H9 (cell line): Measurements from ENCODE around the gene HIVEP1. TPM values are rescaled to one million over a fixed set of nuclear protein-coding genes. Genes with fewer than 3 reads are reported as not detected.

Experiments used
- DNase-seq: peaks from one replicate; pipeline ENCODE4 v3.0.0-alpha.2; 2017
- H2AFZ ChIP-seq: one replicate; pipeline ENCODE4 v1.6.1; 2013; ENCODE audit warnings: mild to moderate bottlenecking, low read length, control low read depth, moderate library complexity
- H2AK5ac ChIP-seq: 2 replicates; pipeline ENCODE4 v1.6.1; 2013; ENCODE audit warnings: low read length, control low read depth, mixed read lengths; ENCODE audit not compliant: insufficient read length
- H2BK120ac ChIP-seq: one replicate; pipeline ENCODE4 v1.6.1; 2013; ENCODE audit warnings: low read depth, mild to moderate bottlenecking, low read length, control low read depth, inconsistent platforms; ENCODE audit not compliant: poor library complexity, severe bottlenecking
- H2BK12ac ChIP-seq: 2 replicates; pipeline ENCODE4 v1.6.1; 2013; ENCODE audit warnings: low read length, control low read depth, mixed read lengths, low read depth; ENCODE audit not compliant: insufficient read length
- H2BK15ac ChIP-seq: 2 replicates; pipeline ENCODE4 v1.6.1; 2013; ENCODE audit warnings: low read depth, low read length, control low read depth
- H2BK20ac ChIP-seq: one replicate; pipeline ENCODE4 v1.6.1; 2013; ENCODE audit warnings: low read depth, mild to moderate bottlenecking, low read length, control low read depth, inconsistent platforms; ENCODE audit not compliant: poor library complexity, severe bottlenecking
- H2BK5ac ChIP-seq: 2 replicates; pipeline ENCODE4 v1.6.1; 2013; ENCODE audit warnings: low read length, control low read depth, mixed read lengths; ENCODE audit not compliant: insufficient read length
- H3K14ac ChIP-seq: 2 replicates; pipeline ENCODE4 v1.6.1; 2013; ENCODE audit warnings: low read length, control low read depth; ENCODE audit not compliant: insufficient read depth
- H3K18ac ChIP-seq: 2 replicates; pipeline ENCODE4 v1.6.1; 2013; ENCODE audit warnings: low read depth, mild to moderate bottlenecking, mixed read lengths, low read length, control low read depth; ENCODE audit not compliant: insufficient read length
- H3K23ac ChIP-seq: 2 replicates; pipeline ENCODE4 v1.6.1; 2013; ENCODE audit warnings: low read length, control low read depth, mixed read lengths, low read depth; ENCODE audit not compliant: insufficient read length
- H3K23me2 ChIP-seq: 2 replicates; pipeline ENCODE4 v1.6.1; 2013; ENCODE audit warnings: low read depth, mild to moderate bottlenecking, mixed read lengths, low read length, control low read depth; ENCODE audit not compliant: insufficient read length, poor library complexity, severe bottlenecking
- H3K27ac ChIP-seq: 2 replicates; pipeline ENCODE4 v1.5.1; 2013; ENCODE audit warnings: low read length, control low read depth, mixed read lengths, low read depth; ENCODE audit not compliant: insufficient read length
- H3K27me3 ChIP-seq: 2 replicates; pipeline ENCODE4 v1.6.1; 2013; ENCODE audit warnings: low read length, control low read depth, inconsistent platforms; ENCODE audit not compliant: insufficient read depth
- H3K4ac ChIP-seq: 2 replicates; pipeline ENCODE4 v1.6.1; 2013; ENCODE audit warnings: low read depth, mild to moderate bottlenecking, control low read depth, inconsistent platforms, low read length, moderate library complexity
- H3K4me1 ChIP-seq: 2 replicates; pipeline ENCODE4 v1.6.1; 2013; ENCODE audit warnings: low read length, control low read depth, inconsistent platforms; ENCODE audit not compliant: insufficient read depth
- H3K4me2 ChIP-seq: 2 replicates; pipeline ENCODE4 v1.6.1; 2013; ENCODE audit warnings: low read length, control low read depth, mixed read lengths; ENCODE audit not compliant: insufficient read length, insufficient read depth
- H3K56ac ChIP-seq: 2 replicates; pipeline ENCODE4 v1.6.1; 2013; ENCODE audit warnings: low read depth, mild to moderate bottlenecking, mixed read lengths, low read length, control low read depth; ENCODE audit not compliant: insufficient read length
- H3K79me1 ChIP-seq: 2 replicates; pipeline ENCODE4 v1.6.1; 2013; ENCODE audit warnings: low read depth, mild to moderate bottlenecking, moderate library complexity, low read length, control low read depth, inconsistent platforms; ENCODE audit not compliant: insufficient read depth, poor library complexity, severe bottlenecking
- H3K79me2 ChIP-seq: 2 replicates; pipeline ENCODE4 v1.6.1; 2013; ENCODE audit warnings: low read length, control low read depth, inconsistent platforms; ENCODE audit not compliant: insufficient read depth
- H3K9ac ChIP-seq: 2 replicates; pipeline ENCODE4 v1.6.1; 2013; ENCODE audit warnings: low read length, control low read depth, mixed read lengths; ENCODE audit not compliant: insufficient read length; ENCODE audit errors: extremely low read depth
- H3K9me3 ChIP-seq: one replicate; pipeline ENCODE4 v1.6.1; 2013; ENCODE audit warnings: low read depth, low read length, inconsistent platforms; ENCODE audit not compliant: control insufficient read depth
- H3T11ph ChIP-seq: one replicate; pipeline ENCODE4 v1.6.1; 2013; ENCODE audit warnings: mild to moderate bottlenecking, low read length, control low read depth, inconsistent platforms
- H4K20me1 ChIP-seq: one replicate; pipeline ENCODE4 v1.6.1; 2013; ENCODE audit not compliant: control insufficient read depth, insufficient read length, insufficient read depth
- H4K5ac ChIP-seq: 2 replicates; pipeline ENCODE4 v1.6.1; 2013; ENCODE audit warnings: low read depth, mild to moderate bottlenecking, mixed read lengths, low read length, control low read depth; ENCODE audit not compliant: insufficient read length
- H4K8ac ChIP-seq: replicated peaks from 2 replicates; pipeline ENCODE4 v1.6.1; 2013; ENCODE audit warnings: low read length, control low read depth, mixed read lengths, low read depth; ENCODE audit not compliant: insufficient read length
- H4K91ac ChIP-seq: 2 replicates; pipeline ENCODE4 v1.6.1; 2013; ENCODE audit warnings: low read depth, mild to moderate bottlenecking, moderate library complexity, mixed read lengths, low read length, control low read depth; ENCODE audit not compliant: insufficient read length
- H3K27ac Mint-ChIP-seq, 3 experiments: 2 replicates in 2 of 3; 3 replicates in 1 of 3; pipeline ENCODE4 v1.8.0; 2020 to 2021; ENCODE audit warnings: mixed read lengths in 3 of 3, mild to moderate bottlenecking in 1 of 3, moderate library complexity in 1 of 3
- H3K27me3 Mint-ChIP-seq: 2 replicates; pipeline ENCODE4 v1.8.0; 2021; ENCODE audit warnings: low read depth, mild to moderate bottlenecking, moderate library complexity, mixed read lengths
- H3K36me3 Mint-ChIP-seq, 3 experiments: 2 replicates in 2 of 3; 3 replicates in 1 of 3; pipeline ENCODE4 v1.8.0; 2020 to 2021; ENCODE audit warnings: low read depth in 3 of 3, mixed read lengths in 3 of 3; ENCODE audit not compliant: insufficient read depth in 1 of 3
- H3K4me1 Mint-ChIP-seq, 2 experiments: 2 replicates each; pipeline ENCODE4 v1.8.0; 2020; ENCODE audit warnings: mixed read lengths in 2 of 2
- H3K4me3 Mint-ChIP-seq, 2 experiments: 2 replicates in 1 of 2; 3 replicates in 1 of 2; pipeline ENCODE4 v1.8.0; 2020 to 2021; ENCODE audit warnings: mild to moderate bottlenecking in 2 of 2, mixed read lengths in 2 of 2, moderate library complexity in 1 of 2
- H3K9me3 Mint-ChIP-seq, 2 experiments: 2 replicates in 1 of 2; 3 replicates in 1 of 2; pipeline ENCODE4 v1.8.0; 2020; ENCODE audit warnings: mild to moderate bottlenecking in 2 of 2, mixed read lengths in 2 of 2, moderate library complexity in 1 of 2
- CTCF ChIP-seq: fragments of 200-600 bp; sonication (generic); conservative IDR thresholded peaks from 3 replicates; pipeline ENCODE4 v1.8.0; 2021; ENCODE audit warnings: antibody characterized with exemption, mild to moderate bottlenecking
- total RNA-seq: library from RNA; stranded (reverse); gene quantifications from 2 replicates; pipeline ENCODE4 v1.2.1, GENCODE V29; 2021

The HIVEP1 gene
- total RNA-seq, 1 experiment from 2014 or later = 44.2 TPM

- Histone ChIP-seq H4K20me1 (no peaks in the 10 kb centered on the region), H2BK20ac (no peak overlapping the region), H2AFZ (no peak overlapping the region), H2BK12ac (no peak overlapping the region), H3K4me2 (no peak overlapping the region), H3K14ac (no peak overlapping the region), H3K9me3 (no peaks in the 10 kb centered on the region), H3K18ac (no peak overlapping the region), H3K27ac (no peak overlapping the region), H3K56ac (no peak overlapping the region), H2BK15ac (no peak overlapping the region), H2AK5ac (no peak overlapping the region), H3K27me3 (no peaks in the 10 kb centered on the region), H4K91ac (no peak overlapping the region), H3K23me2 (no peaks in the 10 kb centered on the region), H2BK120ac (no peak overlapping the region), H3K4ac (no peak overlapping the region), H4K8ac (no peak overlapping the region), H2BK5ac (no peak overlapping the region), H3K79me2 (no peaks in the 10 kb centered on the region), H3K23ac (no peak overlapping the region), H4K5ac (no peak overlapping the region), H3K9ac (no peak overlapping the region), H3T11ph (no peak overlapping the region), H3K79me1 (no peaks in the 10 kb centered on the region), H3K4me1 (no peaks in the 10 kb centered on the region)
- no peak for DNase-seq
- H3K4me1 Mint-ChIP-seq = no peaks in the 10 kb centered on the region
- H3K9me3 Mint-ChIP-seq = no peaks in the 10 kb centered on the region
- H3K27ac Mint-ChIP-seq = no peak overlapping the region
- no peaks in the 10 kb centered on the region for H3K27me3 Mint-ChIP-seq
- peaks cover 0 to 1% (median 0%) of the 10 kb centered on the region in 3 experiments; a peak in 2 of 7 replicates for H3K36me3 Mint-ChIP-seq
- no peak for TF ChIP-seq CTCF
- no peak overlapping the region for H3K4me3 Mint-ChIP-seq
Observed at GRCh38 chr6:12101048-12101447, 88.9 kb downstream of the HIVEP1 start.
